AG09319 (cell line): Measurements from ENCODE around the gene IFT22.
"Not testable (repeated sequence)": the region's sequence is repeated elsewhere in the genome, so short reads cannot be mapped to it uniquely, and the experiment has no call there.

Experiments
- DNase-seq: peaks from one replicate; pipeline ENCODE4 v3.0.0-alpha.2; 2010; ENCODE audit warnings: low read depth; ENCODE audit errors: extremely low read depth
- CTCF ChIP-seq: IDR thresholded peaks from 2 replicates; pipeline ENCODE4 v1.5.1; 2011; ENCODE audit warnings: low read depth, mild to moderate bottlenecking, inconsistent platforms, low read length, moderate library complexity

IFT22 gene

DNA sequence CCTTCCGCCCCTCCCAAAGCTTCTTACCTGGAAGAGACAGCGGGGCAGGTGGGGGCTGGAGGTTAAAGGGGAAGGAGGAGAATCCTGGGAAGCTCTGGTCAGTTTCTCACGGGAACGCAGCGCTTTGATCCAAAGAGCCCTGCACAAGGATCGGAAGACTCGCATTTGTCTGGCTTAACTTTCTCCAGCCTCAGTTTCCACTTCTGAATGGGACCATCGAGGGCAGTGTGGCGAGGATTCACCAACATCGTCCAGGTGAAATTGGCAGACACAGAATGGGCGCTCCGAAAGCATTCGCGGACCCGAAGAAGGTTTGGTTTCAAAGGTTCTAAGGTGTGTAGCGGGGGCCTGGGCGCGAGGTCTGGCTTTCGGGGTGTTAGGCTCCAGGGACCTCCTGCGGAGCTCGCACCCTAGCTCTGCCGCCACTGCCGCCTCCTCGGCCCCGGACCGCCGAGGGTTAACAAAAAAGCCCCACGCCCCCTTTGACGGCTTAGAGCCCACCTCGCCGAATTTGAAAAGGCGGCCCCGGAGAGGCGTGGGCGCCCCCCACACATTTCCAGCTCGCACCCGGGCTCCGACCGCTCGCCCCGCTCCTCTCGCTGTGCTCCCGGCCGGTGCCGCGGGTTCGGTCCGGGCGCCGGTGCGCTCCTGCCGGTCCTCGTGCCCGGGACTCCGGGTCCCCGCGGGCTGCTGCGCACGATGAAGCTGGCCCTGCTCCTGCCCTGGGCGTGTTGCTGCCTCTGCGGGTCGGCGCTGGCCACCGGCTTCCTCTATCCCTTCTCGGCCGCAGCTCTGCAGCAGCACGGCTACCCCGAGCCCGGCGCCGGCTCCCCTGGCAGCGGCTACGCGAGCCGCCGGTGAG is 41.0 kb upstream of the IFT22 start, which contains the start of gene COL26A1:
COL26A1 (plus strand) TSS at position 542 of the 862 bp plus-strand sequence; CDS start at position 700, 158 bp downstream.
- no peak for TF ChIP-seq CTCF
- DNase-seq = no peak

GRCh38 chr7:101357433-101357832 is 35.8 kb upstream of the IFT22 start:
- no peak for DNase-seq
- TF ChIP-seq CTCF = no peak

- no peak for TF ChIP-seq CTCF
- DNase-seq = no peak
These were observed 31.3 kb upstream of the IFT22 start for GRCh38 chr7:101352920-101353308.

GRCh38 chr7:101349300-101349699 is 27.7 kb upstream of the IFT22 start:
- DNase-seq = not testable (repeated sequence)

GRCh38 chr7:101348456-101349067 is 26.9 kb upstream of the IFT22 start:
- DNase-seq = not testable (repeated sequence)

DNA sequence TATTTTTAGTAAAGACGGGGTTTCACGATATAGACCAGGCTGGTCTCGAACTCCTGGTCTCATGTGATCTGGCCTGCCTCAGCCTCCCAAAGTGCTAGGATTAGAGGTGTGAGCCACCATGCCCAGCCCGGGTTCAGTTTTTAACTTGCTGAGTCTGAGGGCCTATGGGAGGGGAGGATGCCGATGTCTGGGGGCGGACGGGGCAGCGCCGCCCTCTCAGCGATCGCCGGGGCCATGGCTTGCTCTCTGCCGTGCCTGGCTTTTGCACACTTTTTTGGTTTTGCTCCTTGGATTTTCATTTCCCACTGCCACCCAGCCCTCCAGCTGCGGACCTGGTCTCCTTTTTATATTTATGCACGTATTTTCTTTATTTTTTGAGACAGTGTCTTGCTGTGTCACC is 25.9 kb upstream of the IFT22 start:
- TF ChIP-seq CTCF = no peak
- DNase-seq = no peak

DNA sequence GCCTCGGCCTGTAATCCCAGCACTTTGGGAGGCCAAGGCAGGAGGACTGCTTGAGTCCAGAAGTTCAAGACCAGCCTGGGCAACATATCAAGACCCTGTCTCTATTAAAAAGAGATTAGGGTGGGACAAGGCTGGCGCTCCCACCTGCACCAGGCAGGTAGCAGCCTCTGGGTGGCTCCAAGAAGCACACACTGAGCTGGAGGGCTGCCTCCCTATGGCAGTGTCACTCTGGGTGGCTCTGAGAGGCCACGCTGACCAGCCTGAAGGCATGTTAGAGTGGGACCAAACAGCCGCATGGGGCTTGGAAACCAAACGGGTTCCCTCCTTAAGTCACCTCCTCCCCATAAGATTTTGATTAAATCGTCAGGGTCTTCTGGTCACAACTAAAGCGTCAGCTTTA is 21.3 kb upstream of the IFT22 start:
- DNase-seq = no peak
- no peak for TF ChIP-seq CTCF

GRCh38 chr7:101340379-101340778 is 18.8 kb upstream of the IFT22 start:
- TF ChIP-seq CTCF = no peak
- no peak for DNase-seq
